Panc1 (cell line): ENCODE measurements around the gene NEGR1. TPM values are rescaled to one million over a fixed set of nuclear protein-coding genes. Genes with fewer than 3 reads are reported as not detected.

Experiments
- ATAC-seq: fragments of 200-7000 bp; cut with Tn5 transposase; 2 replicates; pipeline ENCODE4 v1.9.1; 2020; ENCODE audit warnings: mild to moderate bottlenecking, moderate library complexity
- BruUV-seq: library from RNA; stranded (reverse); fragments of 400-500 nt; replicated peaks from 2 replicates; lab custom pipeline; 2021; lab: Mats Ljungman, UMichigan
- CTCF ChIA-PET: fragments of 300-600 bp; sonication (Branson Sonifier 250); formaldehyde crosslinking; loops from one replicate; lab custom pipeline; 2022; ENCODE audit warnings: antibody characterized with exemption; lab: Charles Lee
- POLR2A ChIA-PET: fragments of 300-600 bp; sonication (Branson Sonifier 250); formaldehyde crosslinking; loops from one replicate; lab custom pipeline; 2022; ENCODE audit warnings: antibody characterized with exemption; lab: Charles Lee
- DNase-seq: peaks from one replicate; pipeline ENCODE4 v3.0.0-alpha.2; 2010; ENCODE audit warnings: low read depth, low spot score
- H3K27ac ChIP-seq: 2 replicates; pipeline ENCODE4 v1.5.1; 2011; ENCODE audit warnings: mild to moderate bottlenecking, low read length, inconsistent platforms
- H3K27me3 ChIP-seq: fragments of 200-500 bp; sonication (Bioruptor generic); 2 replicates; pipeline ENCODE4 v1.6.0; 2014; ENCODE audit warnings: low read length, inconsistent platforms; ENCODE audit not compliant: control insufficient read depth, insufficient read depth
- H3K36me3 ChIP-seq: fragments of 200-500 bp; sonication (Bioruptor generic); 2 replicates; pipeline ENCODE4 v1.5.1; 2014; ENCODE audit warnings: inconsistent platforms, mild to moderate bottlenecking, low read length, moderate library complexity; ENCODE audit not compliant: control insufficient read depth, insufficient read depth
- H3K4me1 ChIP-seq: 2 replicates; pipeline ENCODE4 v1.5.1; 2011; ENCODE audit warnings: inconsistent platforms, mild to moderate bottlenecking, low read length, moderate library complexity; ENCODE audit not compliant: control insufficient read depth, insufficient read depth
- H3K4me3 ChIP-seq, 2 experiments: 2 replicates each; pipeline ENCODE4 v1.5.1; 2011 to 2012; ENCODE audit warnings: low read depth in 2 of 2, low read length in 2 of 2, mild to moderate bottlenecking in 2 of 2, inconsistent platforms in 1 of 2, moderate library complexity in 1 of 2
- H3K9me3 ChIP-seq: fragments of 200-500 bp; sonication (Bioruptor generic); 2 replicates; pipeline ENCODE4 v1.5.1; 2014; ENCODE audit warnings: low read depth, mild to moderate bottlenecking, inconsistent platforms, low read length, moderate library complexity; ENCODE audit not compliant: control insufficient read depth, insufficient read depth
- CTCF ChIP-seq: fragments of 450-650 bp; IDR thresholded peaks from 2 replicates; pipeline ENCODE4 v1.5.1; 2017; ENCODE audit warnings: mild to moderate bottlenecking
- POLR2AphosphoS5 ChIP-seq: IDR thresholded peaks from 2 replicates; pipeline ENCODE4 v1.6.1; 2012; ENCODE audit warnings: mild to moderate bottlenecking, low read depth, low read length, moderate library complexity
- REST ChIP-seq, 2 experiments: IDR thresholded peaks; 2 replicates each; pipeline ENCODE4 v1.6.1; 2011 to 2012; ENCODE audit warnings: low read depth in 2 of 2, control low read depth in 1 of 2, low read length in 1 of 2, mild to moderate bottlenecking in 1 of 2, moderate library complexity in 1 of 2; ENCODE audit not compliant: insufficient read depth in 1 of 2
- SIN3A ChIP-seq: IDR thresholded peaks from 2 replicates; pipeline ENCODE4 v1.6.1; 2012; ENCODE audit warnings: low read depth, mild to moderate bottlenecking, low read length, moderate library complexity, borderline replicate concordance; ENCODE audit not compliant: insufficient read depth
- TCF7L2 ChIP-seq: IDR thresholded peaks from 2 replicates; pipeline ENCODE4 v1.6.1; 2011; ENCODE audit warnings: mild to moderate bottlenecking, low read depth, low read length, inconsistent platforms
- in situ Hi-C: cut with HindIII; loops from 2 replicates; pipeline ENCODE4 v1.10.0; 2016; ENCODE audit warnings: low sequenced_read_pairs, low pct_unique_long_range_greater_than_20kb
- intact Hi-C: fragments of 100-400 bp; cut with micrococcal nuclease; formaldehyde crosslinking; loops from one replicate; pipeline ENCODE4 v1.10.0; 2022; ENCODE audit not compliant: unreplicated experiment
- total RNA-seq: library from RNA; stranded (reverse); gene quantifications from one replicate; pipeline ENCODE4 v1.2.1, GENCODE V29; 2021; ENCODE audit not compliant: unreplicated experiment

NEGR1 gene
- total RNA-seq, 1 experiment from 2014 or later, result 2.7 TPM

DNA sequence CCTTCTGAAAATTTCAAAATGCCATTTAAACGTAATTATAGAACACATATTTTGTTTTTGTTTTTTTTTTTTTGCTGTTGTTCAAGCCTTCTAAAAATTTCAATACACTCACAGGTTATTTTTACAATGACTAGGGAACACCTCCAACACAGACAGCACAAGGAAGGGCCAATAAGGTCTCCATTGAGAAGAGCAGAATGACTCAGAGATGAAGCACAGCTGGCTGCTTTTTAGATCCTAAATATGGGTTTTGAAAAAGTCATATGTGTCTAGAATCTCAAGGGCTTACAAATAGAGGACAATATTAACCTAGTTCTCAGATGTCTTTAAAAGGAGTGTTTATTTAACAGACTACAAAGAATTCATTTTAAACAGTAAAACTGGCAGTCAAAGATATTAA, 104.6 kb downstream of the NEGR1 start:
- DNase-seq, result no peak
- no TSS peak for BruUV-seq
- POLR2A ChIA-PET, result no interaction called here

DNA sequence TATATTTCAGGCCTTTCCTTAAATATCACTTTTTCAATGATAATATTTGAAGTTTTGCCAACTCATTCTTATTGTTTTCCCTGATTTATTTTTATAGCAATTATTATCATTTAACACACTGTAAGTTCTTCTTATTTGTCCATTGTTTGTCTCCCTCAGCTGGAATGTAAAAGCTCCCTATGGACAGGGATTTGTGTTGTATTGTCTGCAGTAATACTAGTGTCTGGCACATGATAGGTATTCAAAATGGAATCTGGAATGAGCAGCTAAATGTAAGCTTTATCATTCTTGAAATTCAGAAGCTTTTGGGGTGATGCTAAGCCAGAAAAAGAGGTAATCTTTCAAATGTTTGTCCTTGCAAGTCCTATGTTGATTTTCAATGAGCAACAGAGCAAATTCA, 112.1 kb downstream of the NEGR1 start:
- H3K27ac ChIP-seq, result no peak overlapping the region
- CTCF ChIA-PET, result no interaction called here
- BruUV-seq, result no TSS peak

More for the DNA sequence above, 104.6 kb downstream of the NEGR1 start:
- TF ChIP-seq TCF7L2 (no peak), POLR2AphosphoS5 (no peak), CTCF (no peak), SIN3A (no peak), REST (IDR thresholded peaks at IDR 0.05; ENCODE audit: insufficient read depth in 1 of 2, low read depth in 2 of 2, low read length in 1 of 2) (no peak)
- Histone ChIP-seq H3K27me3 (no peaks in the 10 kb centered on the region), H3K36me3 (no peaks in the 10 kb centered on the region), H3K4me1 (no peaks in the 10 kb centered on the region), H3K9me3 (no peaks in the 10 kb centered on the region), H3K4me3 (no peak overlapping the region), H3K27ac (no peak overlapping the region)
- in situ Hi-C loops (no loop called here), intact Hi-C loops (no loop called here)
- CTCF ChIA-PET, result no interaction called here
- no peak for ATAC-seq

More for the DNA sequence above, 112.1 kb downstream of the NEGR1 start:
- in situ Hi-C loops (no loop called here), intact Hi-C loops (no loop called here)
- POLR2A ChIA-PET, result no interaction called here
- ATAC-seq, result no peak
- no peaks in the 10 kb centered on the region for H3K9me3 ChIP-seq
- H3K36me3 ChIP-seq, result no peaks in the 10 kb centered on the region
- no peaks in the 10 kb centered on the region for H3K27me3 ChIP-seq
- no peak overlapping the region for H3K4me3 ChIP-seq
- TF ChIP-seq REST (IDR thresholded peaks at IDR 0.05; ENCODE audit: insufficient read depth in 1 of 2, low read depth in 2 of 2, low read length in 1 of 2), result no peak
- no peak for TF ChIP-seq SIN3A
- TF ChIP-seq POLR2AphosphoS5, result no peak
- no peaks in the 10 kb centered on the region for H3K4me1 ChIP-seq
- DNase-seq, result no peak
